Glomerular endothelial cell (primary cell): ENCODE results near the gene UBD. TPM values are rescaled to one million over a fixed set of nuclear protein-coding genes. Genes with fewer than 3 reads are reported as not detected.
A peak's percentile ranks its signal among the peaks of the same experiment; 100 is the strongest.

Source experiments
- DNase-seq: peaks from one replicate; pipeline ENCODE4 v3.0.0-alpha.2; 2011; ENCODE audit warnings: low read depth, low spot score; ENCODE audit errors: extremely low read depth
- total RNA-seq: library from RNA; depleted of rRNA; stranded (reverse); fragments of >200 nt; gene quantifications from 2 replicates; pipeline ENCODE4 v1.2.3, GENCODE V29; 2015

UBD gene
- total RNA-seq = 9.2 and 52.4 TPM in 2 replicates

GRCh38 chr6:29559524-29560287 lies at the start of gene UBD:
Gene UBD (minus strand): TSS chr6:29559732. CDS start chr6:29559701, 31 bp downstream.
- no peak for DNase-seq

- DNase-seq = no peak
Observed at GRCh38 chr6:29608131-29608530, 48.6 kb upstream of the UBD start.

DNA sequence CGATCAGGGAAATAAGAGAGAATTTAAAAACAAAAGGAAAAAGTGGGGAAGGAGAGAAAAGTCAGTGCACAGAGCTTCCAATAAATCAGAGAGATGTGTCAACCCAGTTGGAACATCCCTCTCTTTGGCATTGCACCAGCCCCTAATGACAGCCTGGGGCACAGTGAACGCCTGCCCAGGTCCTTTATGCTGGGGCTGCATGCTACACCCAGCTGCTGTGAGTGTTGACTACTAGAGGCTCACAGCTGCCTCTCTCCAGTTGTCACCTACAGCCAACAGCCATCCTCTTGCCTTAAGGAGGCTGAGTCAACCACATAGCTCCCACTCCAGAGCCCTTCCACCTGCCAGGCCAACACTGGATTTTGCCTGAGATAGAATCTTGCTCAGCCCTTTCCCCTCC lies 44.4 kb upstream of the UBD start:
- DNase-seq = no peak

DNA sequence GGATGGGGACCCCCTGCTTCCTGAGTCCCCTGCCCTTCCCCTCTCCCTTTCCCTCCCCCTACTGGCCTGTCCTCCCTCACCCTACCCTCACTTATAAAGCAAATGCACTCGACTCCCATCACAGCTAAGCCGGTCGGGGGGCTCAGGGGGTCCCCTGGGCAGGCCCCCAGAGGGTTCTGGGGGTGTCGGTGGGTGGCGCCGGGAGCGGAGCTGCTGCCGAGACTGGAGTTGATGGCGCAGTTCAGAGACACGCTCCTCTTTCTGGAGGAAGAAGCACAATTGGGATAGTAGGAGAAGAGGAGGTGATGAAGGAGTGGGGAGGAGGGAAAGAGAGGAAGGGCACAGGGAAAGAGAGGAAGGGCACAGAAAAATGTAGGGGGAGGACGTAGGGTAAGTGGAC lies 43.9 kb upstream of the UBD start:
- no peak for DNase-seq

- no peak for DNase-seq
Observed at GRCh38 chr6:29602564-29603361, 43.2 kb upstream of the UBD start.

DNA sequence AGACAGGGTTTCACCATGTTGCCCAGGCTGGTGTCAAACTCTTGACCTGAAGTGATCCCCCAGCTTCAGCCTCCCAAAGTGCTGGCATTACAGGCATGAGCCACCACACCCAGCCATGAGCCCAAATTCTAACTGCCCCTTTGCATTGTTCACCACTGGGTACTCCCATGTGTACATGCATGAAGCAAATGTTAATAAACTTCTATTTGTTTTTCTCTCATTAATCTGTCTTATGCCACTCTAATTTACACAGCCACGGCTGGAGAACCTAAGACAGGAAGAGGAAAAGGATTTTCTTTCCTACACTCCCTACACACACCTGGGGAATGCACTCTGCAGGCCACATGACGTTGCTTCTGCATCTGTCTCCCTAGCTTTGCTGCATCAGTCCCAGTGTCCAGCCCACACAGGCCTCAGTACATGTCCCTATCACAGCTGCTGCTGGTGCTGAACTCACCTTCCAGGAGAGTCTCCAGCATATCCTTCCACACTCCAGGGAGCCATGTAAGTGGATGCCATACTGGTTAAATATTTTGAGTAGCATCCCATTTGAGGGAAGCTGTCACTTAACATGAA lies 38.7 kb upstream of the UBD start:
- DNase-seq = no peak

DNA sequence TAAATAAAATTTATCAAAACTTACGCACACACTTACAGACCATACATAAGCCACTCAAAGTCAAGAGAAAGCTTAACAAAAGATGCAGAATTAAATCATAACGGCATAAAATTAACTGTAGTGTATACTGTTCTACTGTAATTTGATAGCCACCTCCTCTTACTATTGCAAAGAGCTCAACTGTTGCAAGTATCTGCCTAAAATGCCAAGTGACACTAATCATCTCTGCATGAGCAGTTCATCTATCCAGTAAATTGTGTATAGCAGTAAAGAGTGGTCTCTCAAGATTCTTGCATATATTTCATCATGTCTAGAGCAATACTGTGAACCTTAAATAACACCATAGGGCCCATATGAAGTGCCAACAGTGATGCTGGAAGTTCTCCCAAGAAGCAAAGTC lies 37.7 kb upstream of the UBD start:
- no peak for DNase-seq

DNA sequence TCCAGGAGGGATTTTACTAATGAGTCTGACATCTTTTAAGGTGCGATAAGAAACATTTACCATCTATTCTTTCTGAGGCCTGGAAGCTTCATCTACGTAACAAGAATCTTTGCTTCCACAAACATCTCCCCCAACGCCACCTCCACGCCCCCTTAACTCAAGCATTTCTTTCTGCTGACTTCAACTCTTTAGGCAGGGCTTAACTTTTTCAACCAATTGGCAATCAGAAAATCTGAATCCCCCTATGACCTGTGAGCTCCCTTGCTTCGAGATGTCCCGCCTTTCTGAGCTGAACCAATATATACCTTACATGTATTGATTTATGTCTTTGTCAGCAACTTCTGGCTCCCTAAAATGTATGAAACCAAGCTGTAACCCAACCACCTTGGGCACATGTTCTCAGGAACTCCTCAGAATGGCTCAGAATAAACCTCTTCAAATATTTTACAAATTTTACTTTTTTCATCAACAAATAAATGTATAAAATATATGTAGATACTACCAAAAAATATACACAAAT lies 36.9 kb upstream of the UBD start:
- no peak for DNase-seq

GRCh38 chr6:29593199-29593855 lies 33.8 kb upstream of the UBD start:
- DNase-seq = no peak

DNA sequence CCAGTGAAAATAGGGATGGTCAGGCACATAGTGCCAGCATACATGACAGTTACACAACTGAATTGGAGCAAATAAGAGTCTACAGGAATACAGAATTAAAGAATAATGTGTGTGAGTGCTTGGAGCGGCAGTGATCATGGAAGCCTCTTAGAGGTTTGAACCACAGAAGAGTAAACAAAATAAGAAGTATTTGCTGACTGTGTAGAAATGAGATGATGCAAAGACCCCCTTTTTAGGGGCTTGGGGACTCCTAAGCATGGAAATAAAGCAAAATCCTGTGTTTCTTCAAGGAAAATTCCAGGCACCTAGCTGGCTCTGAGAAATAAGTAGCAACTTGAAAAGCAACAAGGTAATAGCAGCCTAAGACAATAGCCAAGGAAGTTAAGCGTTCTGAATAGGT lies 32.1 kb upstream of the UBD start:
- no peak for DNase-seq

DNA sequence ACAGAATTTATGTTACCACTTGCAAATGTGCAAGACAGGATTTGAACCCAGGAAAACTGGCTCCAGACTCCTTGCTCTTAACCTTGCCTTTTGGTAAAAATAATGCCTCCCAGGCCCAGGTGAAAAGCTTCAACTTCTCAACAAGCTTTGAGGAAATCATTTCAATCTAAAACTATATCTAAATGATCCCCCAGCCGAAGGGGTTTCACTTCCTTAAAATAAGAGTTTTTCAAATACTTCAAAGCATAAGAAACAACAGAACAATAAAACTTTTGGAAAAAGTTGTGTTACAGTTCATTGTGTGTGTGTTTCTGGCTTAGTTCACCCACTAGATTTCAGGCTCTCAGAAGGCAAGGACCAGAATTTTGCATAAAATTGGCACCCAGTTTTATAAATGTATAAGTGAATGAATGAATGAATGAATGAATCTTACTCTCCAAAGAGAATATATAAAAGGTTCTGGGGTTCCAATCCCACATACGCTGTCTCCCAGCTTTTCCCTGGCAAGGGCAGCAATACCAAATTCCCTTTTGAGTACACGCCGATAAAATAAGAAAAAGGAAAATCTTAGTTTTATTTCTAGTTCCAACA lies 30.8 kb upstream of the UBD start:
- DNase-seq = no peak

GRCh38 chr6:29589423-29590048 lies 30.0 kb upstream of the UBD start:
- peak; percentile 27 for DNase-seq

DNA sequence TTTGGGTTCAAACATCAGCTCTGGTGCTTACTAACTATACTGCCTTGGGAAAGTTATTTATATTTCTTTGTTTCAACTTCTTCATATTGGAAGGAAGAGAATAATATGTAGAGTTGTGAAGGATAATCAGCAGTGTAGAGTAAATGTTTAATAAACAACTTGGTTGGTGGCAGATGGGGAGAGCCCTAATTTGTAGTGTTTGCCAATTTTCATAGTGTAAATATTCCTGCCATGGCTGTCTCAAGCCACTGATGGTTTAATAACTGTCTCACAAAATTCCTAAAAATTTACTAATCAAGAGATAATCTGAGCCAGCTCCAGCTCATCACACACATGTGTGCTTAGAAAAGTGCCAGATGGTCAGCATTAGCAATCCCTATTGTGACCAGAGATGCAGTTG lies 25.3 kb upstream of the UBD start, which contains the start of gene OR2H2:
Gene OR2H2, plus strand, starts transcription at position 301 of the 400 bp plus-strand sequence. CDS start 2,824 bp downstream, outside the sequence.
- DNase-seq = no peak

DNA sequence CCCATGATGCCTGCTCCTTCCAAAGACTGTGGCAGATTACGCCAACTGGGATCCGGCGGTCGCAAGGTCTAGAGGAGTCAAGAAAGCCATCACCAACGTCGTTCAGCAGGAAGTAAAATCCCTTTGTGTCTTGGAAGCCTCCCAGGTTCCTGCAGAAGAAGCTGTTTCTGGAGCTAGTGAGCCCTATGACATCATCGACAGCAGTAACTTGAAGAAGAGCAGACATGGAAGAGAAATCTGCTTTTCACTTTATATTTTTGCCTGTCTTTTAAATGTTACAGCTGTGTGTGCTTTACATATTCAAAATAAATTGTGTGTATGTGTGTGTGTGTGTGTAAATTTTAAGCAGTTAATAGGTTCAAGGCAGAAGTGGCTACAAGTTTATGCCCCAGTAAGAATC lies 18.0 kb upstream of the UBD start:
- no peak for DNase-seq

DNA sequence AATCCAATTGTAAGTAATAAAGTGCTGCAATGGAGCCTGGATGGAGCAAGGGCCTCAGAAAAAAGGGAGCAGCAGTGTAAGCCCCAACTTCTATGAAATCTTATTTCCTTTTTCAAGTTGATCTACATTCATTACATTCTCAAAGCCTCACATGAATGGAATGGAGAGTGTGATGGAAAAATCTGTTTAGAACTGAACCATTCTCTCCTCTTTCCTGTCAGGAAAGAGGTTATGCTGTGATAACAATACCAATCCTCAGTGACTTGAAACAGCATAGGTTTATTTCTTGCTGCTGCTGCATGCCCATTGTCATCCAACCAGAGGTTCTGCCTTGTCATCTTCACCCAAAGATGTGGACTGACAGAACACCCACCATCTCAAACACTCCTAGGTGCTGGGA lies 16.5 kb upstream of the UBD start:
- no peak for DNase-seq

DNA sequence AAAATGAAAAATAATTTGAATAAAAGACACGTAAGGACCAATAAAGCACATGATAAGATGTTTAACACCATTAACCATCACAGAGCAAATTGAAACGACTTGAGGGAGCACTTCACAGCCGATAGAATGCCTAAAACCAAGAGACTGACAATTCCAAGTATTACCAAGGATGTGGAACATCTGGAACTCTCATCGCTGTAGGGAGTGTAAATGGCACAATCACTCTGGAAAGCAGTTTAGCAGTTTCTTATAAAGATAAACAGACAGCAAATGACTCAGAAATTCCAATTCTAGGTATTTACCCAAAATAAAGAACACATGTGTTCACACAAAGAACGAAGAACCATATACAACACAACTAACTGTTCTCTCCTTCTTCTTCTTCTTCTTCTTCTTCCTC lies 8.5 kb upstream of the UBD start:
- DNase-seq = no peak

- no peak for DNase-seq
Observed at GRCh38 chr6:29567541-29567940, 8.0 kb upstream of the UBD start.

GRCh38 chr6:29566856-29567255 lies 7.3 kb upstream of the UBD start:
- no peak for DNase-seq

GRCh38 chr6:29564875-29565274 lies 5.3 kb upstream of the UBD start:
- DNase-seq = no peak

DNA sequence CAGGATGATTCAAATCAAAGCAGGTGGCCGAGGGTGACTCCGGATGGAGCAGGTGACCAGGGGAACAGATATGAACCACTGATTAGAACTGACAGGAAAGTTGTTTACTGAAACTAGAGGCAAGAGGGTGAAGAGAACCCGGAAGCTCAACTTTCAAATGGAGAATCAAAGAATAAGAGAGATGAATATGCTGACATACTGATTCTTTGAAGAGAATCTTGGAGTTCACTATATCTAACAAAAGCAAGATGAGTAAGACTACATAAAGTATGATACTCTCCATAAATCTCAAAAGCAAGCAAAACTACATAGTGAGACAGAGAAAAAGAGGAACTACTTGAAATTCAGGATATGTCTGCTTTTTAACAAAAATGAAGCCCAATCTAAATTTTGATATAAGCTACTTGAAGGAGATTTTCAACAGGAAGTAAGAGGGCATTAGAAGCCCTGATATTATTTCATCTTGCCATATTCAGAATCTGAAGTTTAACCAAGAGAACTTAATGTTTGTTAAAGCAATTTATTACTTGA lies 4.0 kb upstream of the UBD start:
- DNase-seq = no peak
